Peyer's patch (tissue), 4 donors: ENCODE measurements around the gene GBE1.

Experiments used
- CTCF ChIP-seq, 6 experiments: fragments of 450-650 bp in 4 of 6; fragments of 200-600 bp in 2 of 6; sonication (generic) in 1 of 6; IDR thresholded peaks; one replicate each; pipeline ENCODE4 v1.5.1; 2017 to 2019; ENCODE audit warnings: antibody characterized with exemption in 6 of 6, mild to moderate bottlenecking in 3 of 6, moderate library complexity in 1 of 6
- POLR2A ChIP-seq, 2 donors: fragments of 450-650 bp; IDR thresholded peaks; one replicate each; pipeline ENCODE4 v1.5.1; 2017; ENCODE audit warnings: antibody characterized with exemption in 2 of 2, mild to moderate bottlenecking in 2 of 2, moderate library complexity in 2 of 2

GRCh38 chr3:81758275-81758674, 3.2 kb downstream of the GBE1 start:
- TF ChIP-seq CTCF (IDR thresholded peaks at IDR 0.05), result no peak
- TF ChIP-seq POLR2A (IDR thresholded peaks at IDR 0.05), result no peak
